BLaER1 treated with 17β-estradiol and CSF1 and Interleukin-3, amounts not matched to agents 10 nM and 100 nM (cell line): ENCODE measurements around the gene TMEM50B.

Experiments used
- H3K27ac ChIP-seq, 11 experiments: shearing (Covaris generic); formaldehyde crosslinking; 2 replicates each; pipeline ENCODE4 v1.8.1; 2022
- H3K27me3 ChIP-seq, 11 experiments: shearing (Covaris generic); formaldehyde crosslinking; 2 replicates each; pipeline ENCODE4 v1.8.1; 2022
- H3K36me3 ChIP-seq, 11 experiments: shearing (Covaris generic); formaldehyde crosslinking; 2 replicates each; pipeline ENCODE4 v1.8.1; 2022
- H3K4me1 ChIP-seq, 10 experiments: shearing (Covaris generic); formaldehyde crosslinking; 2 replicates each; pipeline ENCODE4 v1.8.1; 2022
- H3K4me2 ChIP-seq, 11 experiments: shearing (Covaris generic); formaldehyde crosslinking; 2 replicates each; pipeline ENCODE4 v1.8.1; 2022
- H3K4me3 ChIP-seq, 10 experiments: shearing (Covaris generic); formaldehyde crosslinking; 2 replicates each; pipeline ENCODE4 v1.8.1; 2022
- H3K9ac ChIP-seq, 11 experiments: shearing (Covaris generic); formaldehyde crosslinking; 2 replicates each; pipeline ENCODE4 v1.8.1; 2022
- H3K9me3 ChIP-seq, 11 experiments: shearing (Covaris generic); formaldehyde crosslinking; replicated peaks in 1 of 11; 2 replicates each; pipeline ENCODE4 v1.8.1; 2022
- H4K20me1 ChIP-seq, 11 experiments: shearing (Covaris generic); formaldehyde crosslinking; 2 replicates each; pipeline ENCODE4 v1.8.1; 2022
- Cebpa-rat ChIP-seq, 11 experiments: shearing (Covaris generic); IDR thresholded peaks; 2 replicates each; pipeline ENCODE4 v1.8.1; 2022

TMEM50B gene

GRCh38 chr21:33505833-33506232 lies 26.1 kb upstream of the TMEM50B start:
- Histone ChIP-seq H3K27ac (no peak overlapping the region), H3K4me3 (no peak overlapping the region), H3K4me1 (no peaks in the 10 kb centered on the region), H3K4me2 (no peak overlapping the region), H4K20me1 (no peaks in the 10 kb centered on the region), H3K27me3 (no peaks in the 10 kb centered on the region), H3K9ac (no peak overlapping the region), H3K36me3 (peaks cover 92 to 100% (median 97%) of the 10 kb centered on the region in 11 experiments), H3K9me3 (peaks cover 0 to 10% (median 0%) of the 10 kb centered on the region in 11 experiments; a peak in 4 of 22 replicates)
- no peak for TF ChIP-seq Cebpa-rat (IDR thresholded peaks at IDR 0.05)

- H3K4me3 ChIP-seq: no peak overlapping the region
These were observed 16.6 kb upstream of the TMEM50B start for GRCh38 chr21:33496345-33496744.

GRCh38 chr21:33495743-33496142 lies 16.0 kb upstream of the TMEM50B start:
- no peaks in the 10 kb centered on the region for H3K9me3 ChIP-seq
- H3K27ac ChIP-seq: no peak overlapping the region
- H3K4me2 ChIP-seq: no peak overlapping the region
- no peaks in the 10 kb centered on the region for H3K27me3 ChIP-seq
- peaks cover 10 to 19% (median 13%) of the 10 kb centered on the region in 10 experiments for H3K4me1 ChIP-seq
- TF ChIP-seq Cebpa-rat (IDR thresholded peaks at IDR 0.05): no peak
- no peaks in the 10 kb centered on the region for H3K36me3 ChIP-seq
- H4K20me1 ChIP-seq: no peaks in the 10 kb centered on the region
- no peak overlapping the region for H3K9ac ChIP-seq
- H3K4me3 ChIP-seq: no peak overlapping the region

More at GRCh38 chr21:33496345-33496744, 16.6 kb upstream of the TMEM50B start:
- Histone ChIP-seq H3K9ac (no peak overlapping the region), H3K27ac (no peak overlapping the region), H4K20me1 (no peaks in the 10 kb centered on the region), H3K4me2 (no peak overlapping the region), H3K4me1 (peaks cover 6 to 16% (median 10%) of the 10 kb centered on the region in 10 experiments), H3K27me3 (no peaks in the 10 kb centered on the region), H3K9me3 (no peaks in the 10 kb centered on the region), H3K36me3 (peaks cover 3 to 5% (median 4%) of the 10 kb centered on the region in 11 experiments; a peak in 17 of 22 replicates)
- TF ChIP-seq Cebpa-rat (IDR thresholded peaks at IDR 0.05): no peak

DNA sequence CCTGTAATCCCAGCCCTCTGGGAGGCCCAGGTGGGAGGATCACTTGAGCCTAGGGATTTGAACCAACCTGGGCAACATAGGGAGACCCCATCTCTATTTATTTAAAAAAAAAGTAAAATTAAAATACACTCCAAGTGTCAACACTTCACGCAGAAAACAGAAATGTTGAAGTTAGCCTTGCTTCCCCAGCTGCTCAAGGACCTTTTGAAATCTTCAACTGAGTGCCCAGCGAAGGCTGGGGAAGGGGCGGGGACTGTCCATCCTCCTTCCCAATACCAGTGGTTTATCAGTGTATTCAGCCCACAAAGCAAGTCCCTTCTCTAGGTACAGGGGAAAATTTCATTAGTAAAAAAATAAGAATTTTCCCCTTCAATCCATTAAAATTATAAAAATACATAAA lies 14.0 kb upstream of the TMEM50B start:
- H3K27ac ChIP-seq: no peak overlapping the region
- no peaks in the 10 kb centered on the region for H3K27me3 ChIP-seq
- no peaks in the 10 kb centered on the region for H3K9me3 ChIP-seq
- no peak overlapping the region for H3K9ac ChIP-seq
- no peaks in the 10 kb centered on the region for H4K20me1 ChIP-seq
- H3K4me1 ChIP-seq: peaks cover 12 to 21% (median 15%) of the 10 kb centered on the region in 10 experiments
- no peak for TF ChIP-seq Cebpa-rat (IDR thresholded peaks at IDR 0.05)
- H3K36me3 ChIP-seq: peaks cover 0 to 4% (median 0%) of the 10 kb centered on the region in 11 experiments; a peak in 1 of 22 replicates
- H3K4me2 ChIP-seq: no peak overlapping the region
- H3K4me3 ChIP-seq: no peak overlapping the region

DNA sequence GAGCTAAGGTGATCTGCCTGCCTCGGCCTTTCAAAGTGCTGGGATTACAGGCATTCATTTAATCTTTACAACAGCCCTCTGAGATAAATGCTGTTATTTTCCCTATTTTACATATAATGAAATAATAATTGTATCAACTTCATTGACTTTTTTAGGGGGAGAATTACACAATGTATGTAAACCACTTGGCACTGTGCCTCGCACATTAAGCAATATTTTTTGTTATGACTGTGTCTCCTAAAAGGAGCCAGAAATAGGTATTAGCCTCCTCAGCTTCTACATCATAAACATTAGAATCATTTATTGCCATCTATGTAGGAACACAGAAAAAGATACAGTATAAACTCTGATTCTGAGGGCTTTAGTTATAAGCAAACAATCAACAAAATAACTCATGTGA lies 12.8 kb upstream of the TMEM50B start:
- peaks cover 12 to 21% (median 15%) of the 10 kb centered on the region in 10 experiments for H3K4me1 ChIP-seq
- peak overlapping the region in 8 of 11 experiments; percentile 57 to 94 (median 82); a peak in 16 of 22 replicates for H3K27ac ChIP-seq
- no peaks in the 10 kb centered on the region for H3K27me3 ChIP-seq
- H3K4me2 ChIP-seq: peak overlapping the region; percentile 76 to 94 (median 83); a peak in 21 of 22 replicates
- H3K9me3 ChIP-seq: no peaks in the 10 kb centered on the region
- peak overlapping the region in 4 of 11 experiments; percentile 77 to 95 (median 87); a peak in 4 of 22 replicates for H3K9ac ChIP-seq
- TF ChIP-seq Cebpa-rat (IDR thresholded peaks at IDR 0.05): no peak
- H4K20me1 ChIP-seq: no peaks in the 10 kb centered on the region
- peaks cover 0 to 6% (median 0%) of the 10 kb centered on the region in 11 experiments; a peak in 1 of 22 replicates for H3K36me3 ChIP-seq
- peak overlapping the region in 1 of 10 experiments; percentile 71; a peak in 1 of 20 replicates for H3K4me3 ChIP-seq

DNA sequence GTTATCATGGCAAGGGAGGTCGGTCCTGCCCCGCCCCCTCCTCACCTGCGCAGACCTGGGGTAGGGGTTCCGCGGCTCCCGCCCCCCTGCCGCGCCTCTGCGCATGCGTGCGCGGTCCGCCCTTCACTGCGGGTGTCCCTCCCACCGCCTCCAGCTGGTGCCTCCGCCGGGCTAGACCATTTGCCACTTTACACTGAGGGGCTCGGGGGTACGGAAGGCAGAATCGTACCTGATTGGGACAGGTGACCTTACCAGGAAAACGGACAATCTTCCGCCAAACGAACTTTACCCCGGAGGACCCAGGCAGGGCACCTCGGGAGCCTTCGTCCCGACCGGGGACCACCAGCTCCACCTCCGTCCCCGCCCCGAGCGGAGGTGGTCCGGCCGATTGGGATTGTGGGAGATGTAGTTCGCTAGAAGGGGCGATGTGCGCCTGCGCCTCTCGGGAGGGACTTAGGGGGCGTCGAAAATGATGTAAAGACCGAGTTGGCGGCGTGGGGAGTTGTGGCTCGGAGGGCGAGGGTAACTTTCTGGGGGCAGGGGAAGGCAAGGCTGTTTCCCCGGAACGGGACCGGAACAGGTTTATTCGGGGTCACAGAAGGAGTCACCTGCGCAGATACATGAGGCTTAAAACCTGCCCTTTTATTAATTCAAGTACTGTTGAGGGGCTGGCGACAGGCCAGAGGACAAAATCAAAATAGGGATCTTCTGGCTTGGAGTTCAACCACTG lies 11.8 kb upstream of the TMEM50B start, which contains the start of gene DNAJC28:
TSS of gene DNAJC28 (minus strand) at position 344 of the 730 bp plus-strand sequence. CDS start 2,323 bp downstream, outside the sequence.
- no peaks in the 10 kb centered on the region for H3K27me3 ChIP-seq
- peak within 1 kb of the TSS; percentile 70 to 95 (median 84) for H3K9ac ChIP-seq
- peaks cover 12 to 21% (median 15%) of the 10 kb centered on the region in 10 experiments for H3K4me1 ChIP-seq
- peak within 1 kb of the TSS; percentile 68 to 78 (median 71) for H3K4me3 ChIP-seq
- H3K4me2 ChIP-seq: peak within 1 kb of the TSS; percentile 76 to 95 (median 84)
- peak within 1 kb of the TSS; percentile 57 to 94 (median 70) for H3K27ac ChIP-seq
- H3K9me3 ChIP-seq: no peaks in the 10 kb centered on the region
- no peak for TF ChIP-seq Cebpa-rat (IDR thresholded peaks at IDR 0.05)
- H3K36me3 ChIP-seq: peaks cover 0 to 6% (median 0%) of the 10 kb centered on the region in 11 experiments; a peak in 1 of 22 replicates
- no peaks in the 10 kb centered on the region for H4K20me1 ChIP-seq

DNA sequence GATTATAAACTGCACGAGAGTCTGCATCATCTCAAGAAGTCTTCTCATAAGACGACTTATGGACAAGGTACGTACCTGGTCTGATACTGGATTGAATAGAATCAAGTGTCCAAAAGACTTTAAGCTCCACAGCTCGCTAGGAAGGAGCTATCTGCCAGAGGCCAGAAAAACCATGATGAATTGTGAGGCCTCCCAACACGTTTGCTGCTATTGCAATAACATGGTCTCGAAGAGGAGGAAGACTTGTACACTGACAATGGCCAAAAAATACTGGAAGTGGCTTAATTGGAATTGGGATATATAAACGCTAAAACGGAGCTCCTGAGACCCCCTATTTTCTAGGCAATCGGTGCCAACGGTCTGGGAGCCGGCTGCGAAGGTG lies 11.2 kb upstream of the TMEM50B start:
- Histone ChIP-seq H3K9ac (peak overlapping the region; percentile 70 to 95 (median 84)), H3K36me3 (peaks cover 0 to 6% (median 0%) of the 10 kb centered on the region in 11 experiments; a peak in 1 of 22 replicates), H3K4me1 (peaks cover 12 to 21% (median 15%) of the 10 kb centered on the region in 10 experiments), H3K4me3 (peak overlapping the region; percentile 68 to 78 (median 71)), H3K4me2 (peak overlapping the region; percentile 76 to 95 (median 84)), H3K27me3 (no peaks in the 10 kb centered on the region), H3K27ac (peak overlapping the region in 10 of 11 experiments; percentile 57 to 94 (median 76); a peak in 17 of 22 replicates), H4K20me1 (no peaks in the 10 kb centered on the region), H3K9me3 (no peaks in the 10 kb centered on the region)
- TF ChIP-seq Cebpa-rat (IDR thresholded peaks at IDR 0.05): no peak

DNA sequence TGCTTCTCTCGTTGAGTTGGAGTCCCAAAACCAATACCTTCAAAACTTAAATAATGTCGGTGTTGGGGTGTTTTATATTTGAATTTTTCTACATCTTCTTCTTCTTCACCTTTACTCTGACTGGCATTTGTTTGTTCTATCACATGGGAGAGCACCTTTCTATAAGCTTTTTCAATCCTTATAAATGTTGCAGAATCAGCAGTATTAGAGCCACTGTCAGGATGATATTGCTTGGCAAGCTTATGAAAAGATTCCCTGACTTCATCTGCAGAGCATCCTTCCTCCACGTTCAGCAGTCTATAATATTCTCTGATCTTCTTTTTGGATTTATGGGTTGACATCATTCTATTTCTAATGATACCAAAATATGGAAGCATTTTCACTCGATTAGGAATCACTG lies 9.2 kb upstream of the TMEM50B start:
- no peak for TF ChIP-seq Cebpa-rat (IDR thresholded peaks at IDR 0.05)
- no peak overlapping the region for H3K9ac ChIP-seq
- no peak overlapping the region for H3K27ac ChIP-seq
- H3K4me2 ChIP-seq: no peak overlapping the region
- no peak overlapping the region for H3K4me3 ChIP-seq
- H3K36me3 ChIP-seq: peaks cover 0 to 6% (median 0%) of the 10 kb centered on the region in 11 experiments; a peak in 1 of 22 replicates
- H3K9me3 ChIP-seq: no peaks in the 10 kb centered on the region
- H3K4me1 ChIP-seq: peaks cover 12 to 21% (median 15%) of the 10 kb centered on the region in 10 experiments
- no peaks in the 10 kb centered on the region for H4K20me1 ChIP-seq
- H3K27me3 ChIP-seq: no peaks in the 10 kb centered on the region

DNA sequence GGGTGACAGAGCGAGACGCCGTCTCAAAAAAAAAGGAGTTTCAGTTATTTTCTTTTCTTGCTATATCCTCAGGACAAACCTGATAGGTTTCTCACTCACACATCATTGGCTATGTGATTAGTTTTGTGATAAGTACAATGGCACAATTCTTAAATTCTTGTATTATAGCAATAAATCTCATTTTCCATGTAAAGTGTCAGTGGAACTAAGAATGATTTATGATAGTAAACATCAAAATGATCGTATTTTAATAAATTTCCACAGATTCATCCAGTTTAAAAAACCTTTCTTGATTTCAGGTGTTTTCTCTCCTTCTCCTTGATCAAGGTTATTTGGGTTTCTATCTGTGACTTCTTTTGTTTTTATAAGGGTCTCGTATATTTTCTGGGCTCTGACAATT lies 8.2 kb upstream of the TMEM50B start:
- Histone ChIP-seq H3K27me3 (no peaks in the 10 kb centered on the region), H3K4me1 (peaks cover 12 to 17% (median 15%) of the 10 kb centered on the region in 10 experiments), H3K9ac (no peak overlapping the region), H3K4me2 (no peak overlapping the region), H4K20me1 (no peaks in the 10 kb centered on the region), H3K4me3 (no peak overlapping the region), H3K27ac (no peak overlapping the region), H3K36me3 (peaks cover 0 to 6% (median 0%) of the 10 kb centered on the region in 11 experiments; a peak in 1 of 22 replicates), H3K9me3 (no peaks in the 10 kb centered on the region)
- no peak for TF ChIP-seq Cebpa-rat (IDR thresholded peaks at IDR 0.05)
